IMR-90 (cell line): ENCODE data around the gene PKHD1. TPM values are rescaled to one million over a fixed set of nuclear protein-coding genes. Genes with fewer than 3 reads are reported as not detected.

Source experiments
- ATAC-seq: fragments of 200-7000 bp; cut with Tn5 transposase; 2 replicates; pipeline ENCODE4 v1.9.1; 2020; ENCODE audit warnings: low read depth, mild to moderate bottlenecking, moderate library complexity
- BruUV-seq: library from RNA; stranded (reverse); fragments of 400-500 nt; replicated peaks from 2 replicates; lab custom pipeline; 2021; lab: Mats Ljungman, UMichigan
- CTCF ChIA-PET: fragments of 300-600 bp; formaldehyde crosslinking; extraction: SDS; loops from one replicate; lab custom pipeline; 2021; ENCODE audit warnings: antibody characterized with exemption; lab: Yijun Ruan, JAX
- POLR2A ChIA-PET: fragments of 300-600 bp; sonication (Branson Sonifier 250); formaldehyde crosslinking; loops from one replicate; lab custom pipeline; 2022; ENCODE audit warnings: antibody characterized with exemption; ENCODE audit not compliant: unreplicated experiment; lab: Charles Lee
- DNase-seq: peaks from one replicate; pipeline ENCODE4 v3.0.0; 2013
- H2AFZ ChIP-seq: replicated peaks from 2 replicates; pipeline ENCODE3; 2013; ENCODE audit warnings: low read length, mild to moderate bottlenecking; ENCODE audit not compliant: poor library complexity
- H2AK5ac ChIP-seq: 2 replicates; pipeline ENCODE4 v1.6.1; 2013; ENCODE audit warnings: low read depth, low read length, inconsistent platforms
- H2AK9ac ChIP-seq: replicated peaks from 2 replicates; pipeline ENCODE3; 2013; ENCODE audit warnings: mild to moderate bottlenecking, low read depth, low read length, moderate library complexity; ENCODE audit not compliant: poor library complexity
- H2BK120ac ChIP-seq: 2 replicates; pipeline ENCODE4 v1.6.1; 2013; ENCODE audit warnings: low read depth, low read length, inconsistent platforms
- H2BK15ac ChIP-seq: 3 replicates; pipeline ENCODE4 v1.6.1; 2013; ENCODE audit warnings: low read depth, low read length, inconsistent platforms
- H2BK20ac ChIP-seq: 2 replicates; pipeline ENCODE4 v1.6.1; 2013; ENCODE audit warnings: low read depth, mild to moderate bottlenecking, inconsistent platforms, low read length, moderate library complexity
- H2BK5ac ChIP-seq: 2 replicates; pipeline ENCODE4 v1.6.1; 2013; ENCODE audit warnings: mild to moderate bottlenecking, low read depth, low read length, inconsistent platforms; ENCODE audit not compliant: poor library complexity, severe bottlenecking
- H3K14ac ChIP-seq: replicated peaks from 2 replicates; pipeline ENCODE4 v1.6.1; 2013; ENCODE audit warnings: low read depth, low read length, inconsistent platforms
- H3K18ac ChIP-seq: 2 replicates; pipeline ENCODE4 v1.6.1; 2013; ENCODE audit warnings: low read depth, low read length, control low read depth
- H3K23ac ChIP-seq: 2 replicates; pipeline ENCODE4 v1.6.1; 2013; ENCODE audit warnings: low read depth, low read length, inconsistent platforms
- H3K27ac ChIP-seq: 2 replicates; pipeline ENCODE4 v1.5.1; 2013; ENCODE audit warnings: mild to moderate bottlenecking, control low read depth, low read length; ENCODE audit not compliant: insufficient read depth
- H3K27me3 ChIP-seq: 2 replicates; pipeline ENCODE4 v1.6.1; 2013; ENCODE audit warnings: low read length; ENCODE audit not compliant: control insufficient read depth, insufficient read depth
- H3K36me3 ChIP-seq: 2 replicates; pipeline ENCODE4 v1.6.1; 2013; ENCODE audit warnings: low read length, mixed read lengths; ENCODE audit not compliant: control insufficient read depth, insufficient read depth
- H3K4ac ChIP-seq: 2 replicates; pipeline ENCODE4 v1.6.1; 2013; ENCODE audit warnings: low read depth, low read length, inconsistent platforms
- H3K4me1 ChIP-seq: 2 replicates; pipeline ENCODE4 v1.6.1; 2013; ENCODE audit warnings: low read length, mixed read lengths; ENCODE audit not compliant: control insufficient read depth, insufficient read depth
- H3K4me2 ChIP-seq: 2 replicates; pipeline ENCODE4 v1.6.1; 2013; ENCODE audit warnings: low read depth, mild to moderate bottlenecking, control low read depth, low read length, moderate library complexity
- H3K4me3 ChIP-seq: 2 replicates; pipeline ENCODE4 v1.5.1; 2013; ENCODE audit warnings: low read depth, mild to moderate bottlenecking, control low read depth, low read length, moderate library complexity; ENCODE audit not compliant: insufficient read depth
- H3K56ac ChIP-seq: 2 replicates; pipeline ENCODE4 v1.6.1; 2013; ENCODE audit warnings: low read length, inconsistent platforms; ENCODE audit not compliant: insufficient read depth; ENCODE audit errors: extremely low read depth
- H3K79me1 ChIP-seq, 2 experiments: 2 replicates each; pipeline ENCODE4 v1.6.1; 2013; ENCODE audit warnings: low read length in 2 of 2, inconsistent platforms in 1 of 2, low read depth in 1 of 2
- H3K9ac ChIP-seq: 2 replicates; pipeline ENCODE4 v1.6.1; 2013; ENCODE audit warnings: low read depth, low read length, control low read depth
- H3K9me1 ChIP-seq: 2 replicates; pipeline ENCODE4 v1.6.1; 2013; ENCODE audit warnings: low read length, inconsistent platforms; ENCODE audit not compliant: insufficient read depth
- H3K9me3 ChIP-seq: 2 replicates; pipeline ENCODE4 v1.6.1; 2013; ENCODE audit warnings: low read length; ENCODE audit not compliant: control insufficient read depth, insufficient read depth
- H4K20me1 ChIP-seq: 2 replicates; pipeline ENCODE4 v1.6.1; 2013; ENCODE audit warnings: low read length, inconsistent platforms; ENCODE audit not compliant: insufficient read depth
- H4K5ac ChIP-seq: 2 replicates; pipeline ENCODE4 v1.6.1; 2013; ENCODE audit warnings: mild to moderate bottlenecking, low read depth, low read length, control low read depth
- H4K8ac ChIP-seq, 2 experiments: 2 replicates each; pipeline ENCODE4 v1.6.1; 2013; ENCODE audit warnings: low read depth in 2 of 2, low read length in 2 of 2, control low read depth in 1 of 2, inconsistent platforms in 1 of 2
- H4K91ac ChIP-seq: 2 replicates; pipeline ENCODE4 v1.6.1; 2013; ENCODE audit warnings: low read depth, low read length, inconsistent platforms; ENCODE audit not compliant: insufficient read depth
- MAZ ChIP-seq: IDR thresholded peaks from 2 replicates; pipeline ENCODE4 v1.6.1; 2012; ENCODE audit warnings: low read depth, mild to moderate bottlenecking, low read length, improper control_type of control experiment, moderate library complexity, borderline replicate concordance
- WGBS, 2 experiments: methylation state at CpG; one replicate each; pipeline versions ENCODE4 v1.1.5 to v1.1.7; 2013; ENCODE audit warnings: missing lambda C conversion rate in 2 of 2; ENCODE audit not compliant: insufficient read length in 1 of 2; ENCODE audit errors: extremely low coverage in 2 of 2; 5-methylcytosine and 5-hydroxymethylcytosine counted together
- dilution Hi-C: fragments of 300-500 bp; cut with HindIII; formaldehyde crosslinking; loops from one replicate; pipeline ENCODE4 v1.14.3; 2018; ENCODE audit warnings: low sequenced_read_pairs; ENCODE audit not compliant: unreplicated experiment
- in situ Hi-C: fragments of 300-500 bp; cut with MboI; formaldehyde crosslinking; loops from 3 replicates; pipeline ENCODE4 v1.14.3; 2019; ENCODE audit warnings: low sequenced_read_pairs, inconsistent platforms, mixed read lengths
- intact Hi-C: fragments of 100-400 bp; cut with micrococcal nuclease; formaldehyde crosslinking; loops from 2 replicates; pipeline ENCODE4 v1.10.0; 2022
- polyA plus RNA-seq, 3 experiments: library from polyadenylated mRNA; depleted of rRNA; stranded (reverse); fragments of >200 nt; gene quantifications; 2 replicates each; pipeline ENCODE4 v1.2.3, GENCODE V29; 2012; ENCODE audit warnings: low replicate concordance in 1 of 3
- total RNA-seq: library from RNA; depleted of rRNA; stranded (reverse); fragments of >200 nt; gene quantifications from 2 replicates; pipeline ENCODE4 v1.2.3, GENCODE V29; 2012

PKHD1 gene
- total and polyA plus RNA-seq, 2 of the 4 experiments (the other 2 are of a cell fraction): not detected

- Histone ChIP-seq H2BK5ac (no peak overlapping the region), H3K18ac (no peak overlapping the region), H3K23ac (no peak overlapping the region), H2BK15ac (no peak overlapping the region), H3K9ac (no peak overlapping the region), H2BK120ac (no peak overlapping the region), H4K91ac (no peak overlapping the region), H2AFZ (no peak overlapping the region), H4K5ac (no peak overlapping the region), H3K27ac (no peak overlapping the region), H2AK9ac (no peak overlapping the region), H3K4me2 (no peak overlapping the region), H3K27me3 (no peaks in the 10 kb centered on the region), H4K8ac (no peak overlapping the region), H3K9me3 (peaks cover 4% of the 10 kb centered on the region; the same call in 1 of the 2 replicates), H3K4ac (no peak overlapping the region), H3K36me3 (no peaks in the 10 kb centered on the region), H3K14ac (no peak overlapping the region), H3K4me1 (no peaks in the 10 kb centered on the region), H2AK5ac (no peak overlapping the region), H4K20me1 (no peaks in the 10 kb centered on the region), H3K79me1 (no peaks in the 10 kb centered on the region), H3K9me1 (no peaks in the 10 kb centered on the region), H2BK20ac (no peak overlapping the region), H3K56ac (no peak overlapping the region), H3K4me3 (no peak overlapping the region)
- DNase-seq: no peak
- BruUV-seq: no TSS peak
- in situ Hi-C loops: no loop called here
- ChIA-PET CTCF (no interaction called here), POLR2A (no interaction called here)
- no CpG with 5 or more reads among the region's 3 CpGs for WGBS, 2 experiments
- no peak for ATAC-seq
- intact Hi-C loops: no loop called here
- dilution Hi-C loops: no loop called here
- no peak for TF ChIP-seq MAZ
Measured at GRCh38 chr6:51657491-51657890, 429.9 kb downstream of the PKHD1 start.
